Measurements from ENCODE around the gene RUVBL1. TPM values are rescaled to one million over a fixed set of nuclear protein-coding genes. Genes with fewer than 3 reads are reported as not detected.

Gene RUVBL1
- total and polyA plus RNA-seq, 2 donors (not counting 1 experiment from before 2014, with no cell fraction given), result 52.3 to 67.2 TPM

DNA sequence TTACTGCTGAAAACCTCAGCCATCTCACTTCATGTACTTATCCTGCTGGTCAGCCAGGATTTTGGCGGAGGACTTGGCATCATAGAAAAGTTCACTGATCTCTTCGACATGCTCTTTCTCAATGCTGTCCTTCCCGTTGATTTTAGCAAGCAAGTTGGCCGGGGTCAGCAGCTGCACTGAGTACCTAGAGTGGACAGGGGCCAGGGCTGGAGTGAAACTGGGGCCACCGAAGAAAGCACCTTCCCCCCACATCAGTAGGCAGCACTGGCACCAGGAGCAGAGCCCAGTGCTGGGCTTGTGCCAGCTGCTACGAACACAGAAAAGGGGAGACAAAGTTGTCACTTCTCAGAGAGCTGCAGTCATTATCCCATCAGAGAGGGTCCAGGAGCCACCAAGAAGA, 42.4 kb downstream of the RUVBL1 start:
- TF ChIP-seq, protein P1, sequence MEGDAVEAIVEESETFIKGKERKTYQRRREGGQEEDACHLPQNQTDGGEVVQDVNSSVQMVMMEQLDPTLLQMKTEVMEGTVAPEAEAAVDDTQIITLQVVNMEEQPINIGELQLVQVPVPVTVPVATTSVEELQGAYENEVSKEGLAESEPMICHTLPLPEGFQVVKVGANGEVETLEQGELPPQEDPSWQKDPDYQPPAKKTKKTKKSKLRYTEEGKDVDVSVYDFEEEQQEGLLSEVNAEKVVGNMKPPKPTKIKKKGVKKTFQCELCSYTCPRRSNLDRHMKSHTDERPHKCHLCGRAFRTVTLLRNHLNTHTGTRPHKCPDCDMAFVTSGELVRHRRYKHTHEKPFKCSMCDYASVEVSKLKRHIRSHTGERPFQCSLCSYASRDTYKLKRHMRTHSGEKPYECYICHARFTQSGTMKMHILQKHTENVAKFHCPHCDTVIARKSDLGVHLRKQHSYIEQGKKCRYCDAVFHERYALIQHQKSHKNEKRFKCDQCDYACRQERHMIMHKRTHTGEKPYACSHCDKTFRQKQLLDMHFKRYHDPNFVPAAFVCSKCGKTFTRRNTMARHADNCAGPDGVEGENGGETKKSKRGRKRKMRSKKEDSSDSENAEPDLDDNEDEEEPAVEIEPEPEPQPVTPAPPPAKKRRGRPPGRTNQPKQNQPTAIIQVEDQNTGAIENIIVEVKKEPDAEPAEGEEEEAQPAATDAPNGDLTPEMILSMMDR (conservative IDR thresholded peaks at IDR 0.05 in 1 of 2, IDR thresholded peaks at IDR 0.05 in 1 of 2; ENCODE audit: low read depth in 1 of 2, low read length in 2 of 2), result no peak
- no peak for TF ChIP-seq EZH2 (IDR thresholded peaks at IDR 0.05; ENCODE audit: low read length, missing control alignments)
- Histone ChIP-seq H3K27ac (ENCODE audit: insufficient read depth, low read length) (no peak overlapping the region), H3K9me3 (ENCODE audit: control insufficient read depth, insufficient read depth, low read depth, low read length) (no peaks in the 10 kb centered on the region), H3K4me1 (ENCODE audit: control insufficient read depth, extremely low read depth, insufficient read depth, low read length) (peaks cover 48% of the 10 kb centered on the region), H3K4me3 (replicated peaks in 1 of 4; ENCODE audit: control extremely low read depth in 1 of 4, insufficient read depth in 1 of 4, low read depth in 3 of 4, low read length in 4 of 4) (no peak overlapping the region), H3K4me2 (ENCODE audit: extremely low read depth, insufficient read depth, low read length) (no peak overlapping the region), H3K9ac (ENCODE audit: insufficient read depth, low read length) (no peak overlapping the region), H2AFZ (ENCODE audit: low read length) (no peak overlapping the region), H3K27me3 (ENCODE audit: control insufficient read depth, insufficient read depth, low read length) (no peaks in the 10 kb centered on the region), H4K20me1 (ENCODE audit: control insufficient read depth, extremely low read depth, insufficient read depth, low read length) (no peaks in the 10 kb centered on the region), H3K79me2 (ENCODE audit: control insufficient read depth, insufficient read depth, low read length) (no peaks in the 10 kb centered on the region), H3K36me3 (ENCODE audit: control insufficient read depth, insufficient read depth, low read length) (peaks cover 14% of the 10 kb centered on the region)
- DNase-seq (ENCODE audit: low read depth in 2 of 2), result no peak

DNA sequence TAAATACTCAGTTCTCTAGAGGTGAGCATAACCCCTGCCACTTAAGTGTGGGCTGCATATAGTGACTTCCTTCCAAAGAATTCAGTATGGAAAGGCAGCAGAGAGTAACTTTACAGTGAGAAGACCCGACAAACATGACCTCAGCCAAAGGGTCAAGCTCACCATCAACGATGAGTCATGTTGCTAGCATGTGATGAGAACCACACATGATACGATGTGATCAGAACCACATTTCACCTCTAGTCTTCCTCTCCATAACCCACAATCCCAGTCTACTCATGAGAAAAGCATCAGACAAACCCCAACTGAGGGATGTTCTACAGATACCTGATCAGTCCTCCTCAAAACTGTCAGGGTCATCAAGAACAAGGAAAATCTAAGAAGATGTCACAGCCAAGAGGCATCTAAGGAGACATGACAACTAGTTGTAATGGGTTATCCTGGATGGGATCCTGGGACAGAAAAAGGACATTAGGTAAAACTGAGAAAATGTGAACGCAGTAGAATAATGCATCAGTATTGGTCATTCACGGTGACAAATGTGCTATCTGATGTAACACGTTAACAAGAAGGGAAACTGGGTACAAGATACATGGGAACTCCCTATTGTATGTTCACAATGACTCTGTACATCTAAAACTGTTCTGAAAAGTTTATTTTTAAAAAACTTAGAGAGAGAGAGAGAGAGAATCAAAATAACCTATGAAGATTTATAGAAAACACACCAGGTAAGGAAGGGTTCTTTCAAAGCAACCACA, 43.1 kb downstream of the RUVBL1 start:
- Histone ChIP-seq H3K36me3 (ENCODE audit: control insufficient read depth, insufficient read depth, low read length) (peaks cover 12% of the 10 kb centered on the region), H3K9ac (ENCODE audit: insufficient read depth, low read length) (no peak overlapping the region), H3K4me3 (replicated peaks in 1 of 4; ENCODE audit: control extremely low read depth in 1 of 4, insufficient read depth in 1 of 4, low read depth in 3 of 4, low read length in 4 of 4) (no peak overlapping the region), H3K27ac (ENCODE audit: insufficient read depth, low read length) (peak overlapping the region; percentile 67), H3K27me3 (ENCODE audit: control insufficient read depth, insufficient read depth, low read length) (no peaks in the 10 kb centered on the region), H3K9me3 (ENCODE audit: control insufficient read depth, insufficient read depth, low read depth, low read length) (no peaks in the 10 kb centered on the region), H3K4me2 (ENCODE audit: extremely low read depth, insufficient read depth, low read length) (no peak overlapping the region), H3K79me2 (ENCODE audit: control insufficient read depth, insufficient read depth, low read length) (no peaks in the 10 kb centered on the region), H2AFZ (ENCODE audit: low read length) (no peak overlapping the region), H4K20me1 (ENCODE audit: control insufficient read depth, extremely low read depth, insufficient read depth, low read length) (no peaks in the 10 kb centered on the region), H3K4me1 (ENCODE audit: control insufficient read depth, extremely low read depth, insufficient read depth, low read length) (peaks cover 54% of the 10 kb centered on the region)
- no peak for TF ChIP-seq EZH2 (IDR thresholded peaks at IDR 0.05; ENCODE audit: low read length, missing control alignments)
- TF ChIP-seq, protein P1 (conservative IDR thresholded peaks at IDR 0.05 in 1 of 2, IDR thresholded peaks at IDR 0.05 in 1 of 2; ENCODE audit: low read depth in 1 of 2, low read length in 2 of 2), result no peak
- peak; percentile 91 for DNase-seq (ENCODE audit: low read depth in 2 of 2)

DNA sequence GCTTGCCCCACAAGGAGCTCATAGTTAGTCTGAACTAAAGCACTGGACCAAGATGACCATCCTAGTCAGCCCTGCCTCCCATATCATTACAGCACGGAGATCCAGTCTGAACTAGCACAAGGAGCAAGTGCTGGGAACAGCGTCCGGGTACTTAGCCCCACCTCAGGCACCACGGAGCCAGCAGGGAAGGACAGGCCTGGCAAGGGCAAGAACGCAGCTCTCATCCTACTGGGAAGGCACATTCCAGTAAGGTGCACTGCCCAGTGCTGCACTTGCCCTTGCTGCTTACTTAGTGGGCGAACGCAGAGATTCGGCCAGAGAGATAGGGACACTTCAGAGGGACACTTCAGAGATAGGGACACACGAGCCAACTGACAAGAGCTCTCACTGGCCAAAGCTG, 43.8 kb downstream of the RUVBL1 start:
- Histone ChIP-seq H3K27me3 (ENCODE audit: control insufficient read depth, insufficient read depth, low read length) (no peaks in the 10 kb centered on the region), H3K79me2 (ENCODE audit: control insufficient read depth, insufficient read depth, low read length) (no peaks in the 10 kb centered on the region), H3K4me2 (ENCODE audit: extremely low read depth, insufficient read depth, low read length) (peak overlapping the region; percentile 56), H3K9ac (ENCODE audit: insufficient read depth, low read length) (no peak overlapping the region), H3K9me3 (ENCODE audit: control insufficient read depth, insufficient read depth, low read depth, low read length) (no peaks in the 10 kb centered on the region), H3K4me1 (ENCODE audit: control insufficient read depth, extremely low read depth, insufficient read depth, low read length) (peaks cover 52% of the 10 kb centered on the region), H3K36me3 (ENCODE audit: control insufficient read depth, insufficient read depth, low read length) (peaks cover 8% of the 10 kb centered on the region), H2AFZ (ENCODE audit: low read length) (no peak overlapping the region), H4K20me1 (ENCODE audit: control insufficient read depth, extremely low read depth, insufficient read depth, low read length) (no peaks in the 10 kb centered on the region), H3K4me3 (replicated peaks in 1 of 4; ENCODE audit: control extremely low read depth in 1 of 4, insufficient read depth in 1 of 4, low read depth in 3 of 4, low read length in 4 of 4) (no peak overlapping the region), H3K27ac (ENCODE audit: insufficient read depth, low read length) (peak overlapping the region; percentile 67)
- DNase-seq (ENCODE audit: low read depth in 2 of 2), result no peak
- TF ChIP-seq, protein P1 (conservative IDR thresholded peaks at IDR 0.05 in 1 of 2, IDR thresholded peaks at IDR 0.05 in 1 of 2; ENCODE audit: low read depth in 1 of 2, low read length in 2 of 2), result no peak
- TF ChIP-seq EZH2 (IDR thresholded peaks at IDR 0.05; ENCODE audit: low read length, missing control alignments), result no peak

Measured in fibroblast of lung (primary cell).